HL-60 (cell line): ENCODE measurements around the gene TREH.

ENCODE experiments used
- DNase-seq, 2 experiments: peaks; one replicate each; pipeline ENCODE4 v3.0.0-alpha.2; 2010 to 2020; ENCODE audit warnings: low read depth in 1 of 2, low spot score in 1 of 2
- H3K27ac ChIP-seq: fragments of 250-450 bp; sonication (Bioruptor Pico); replicated peaks from 2 replicates; pipeline ENCODE4 v1.5.1; 2020; ENCODE audit warnings: mild to moderate bottlenecking, moderate library complexity
- H3K27me3 ChIP-seq: fragments of 250-450 bp; sonication (Bioruptor Pico); 2 replicates; pipeline ENCODE4 v1.5.1; 2021; ENCODE audit warnings: mild to moderate bottlenecking, moderate library complexity; ENCODE audit not compliant: insufficient read depth, poor library complexity, severe bottlenecking
- H3K4me3 ChIP-seq: replicated peaks from 2 replicates; pipeline ENCODE4 v1.5.1; 2011; ENCODE audit warnings: mild to moderate bottlenecking, control low read depth, low read length; ENCODE audit not compliant: insufficient read depth
- CTCF ChIP-seq: IDR thresholded peaks from one replicate; pipeline ENCODE4 v1.5.1; 2011; ENCODE audit warnings: low read length, control low read depth, inconsistent platforms; ENCODE audit not compliant: insufficient read depth
- GABPA ChIP-seq: IDR thresholded peaks from 2 replicates; pipeline ENCODE4 v1.6.1; 2012; ENCODE audit warnings: low read depth
- POLR2AphosphoS5 ChIP-seq: IDR thresholded peaks from 2 replicates; pipeline ENCODE4 v1.6.1; 2012; ENCODE audit warnings: low read depth
- REST ChIP-seq: IDR thresholded peaks from 2 replicates; pipeline ENCODE4 v1.6.1; 2012; ENCODE audit warnings: low read depth; ENCODE audit not compliant: insufficient replicate concordance
- SPI1 ChIP-seq: IDR thresholded peaks from 2 replicates; pipeline ENCODE4 v1.6.1; 2012; ENCODE audit warnings: low read depth, mild to moderate bottlenecking, borderline replicate concordance

The TREH gene

GRCh38 chr11:118696673-118697226 is 17.3 kb upstream of the TREH start:
- H3K27ac ChIP-seq = no peak overlapping the region
- no peaks in the 10 kb centered on the region for H3K27me3 ChIP-seq
- H3K4me3 ChIP-seq = no peak overlapping the region
- TF ChIP-seq SPI1 = no peak
- TF ChIP-seq CTCF = no peak
- TF ChIP-seq POLR2AphosphoS5 = no peak
- no peak for TF ChIP-seq GABPA
- TF ChIP-seq REST = no peak
- no peak for DNase-seq

- DNase-seq = no peak
- Histone ChIP-seq H3K4me3 (no peak overlapping the region), H3K27ac (no peak overlapping the region), H3K27me3 (no peaks in the 10 kb centered on the region)
- TF ChIP-seq GABPA (no peak), CTCF (no peak), REST (no peak), SPI1 (no peak), POLR2AphosphoS5 (no peak)
Measured at GRCh38 chr11:118694771-118695170, 15.3 kb upstream of the TREH start.

- Histone ChIP-seq H3K27me3 (no peaks in the 10 kb centered on the region), H3K4me3 (no peak overlapping the region), H3K27ac (no peak overlapping the region)
- DNase-seq = no peak
- TF ChIP-seq SPI1 (no peak), GABPA (no peak), REST (no peak), POLR2AphosphoS5 (no peak), CTCF (no peak)
Measured at GRCh38 chr11:118694185-118694584, 14.7 kb upstream of the TREH start.
